ENCODE measurements around the gene RASGRF1.

- TF ChIP-seq CTCF (conservative IDR thresholded peaks at IDR 0.05) (no peak), ZFX (IDR thresholded peaks at IDR 0.05) (no peak)
These were observed 156.5 kb downstream of the RASGRF1 start for GRCh38 chr15:78933823-78934654.

Data from C4-2B (cell line).